Measurements from ENCODE around the gene GPRC5C.

Gene GPRC5C

DNA sequence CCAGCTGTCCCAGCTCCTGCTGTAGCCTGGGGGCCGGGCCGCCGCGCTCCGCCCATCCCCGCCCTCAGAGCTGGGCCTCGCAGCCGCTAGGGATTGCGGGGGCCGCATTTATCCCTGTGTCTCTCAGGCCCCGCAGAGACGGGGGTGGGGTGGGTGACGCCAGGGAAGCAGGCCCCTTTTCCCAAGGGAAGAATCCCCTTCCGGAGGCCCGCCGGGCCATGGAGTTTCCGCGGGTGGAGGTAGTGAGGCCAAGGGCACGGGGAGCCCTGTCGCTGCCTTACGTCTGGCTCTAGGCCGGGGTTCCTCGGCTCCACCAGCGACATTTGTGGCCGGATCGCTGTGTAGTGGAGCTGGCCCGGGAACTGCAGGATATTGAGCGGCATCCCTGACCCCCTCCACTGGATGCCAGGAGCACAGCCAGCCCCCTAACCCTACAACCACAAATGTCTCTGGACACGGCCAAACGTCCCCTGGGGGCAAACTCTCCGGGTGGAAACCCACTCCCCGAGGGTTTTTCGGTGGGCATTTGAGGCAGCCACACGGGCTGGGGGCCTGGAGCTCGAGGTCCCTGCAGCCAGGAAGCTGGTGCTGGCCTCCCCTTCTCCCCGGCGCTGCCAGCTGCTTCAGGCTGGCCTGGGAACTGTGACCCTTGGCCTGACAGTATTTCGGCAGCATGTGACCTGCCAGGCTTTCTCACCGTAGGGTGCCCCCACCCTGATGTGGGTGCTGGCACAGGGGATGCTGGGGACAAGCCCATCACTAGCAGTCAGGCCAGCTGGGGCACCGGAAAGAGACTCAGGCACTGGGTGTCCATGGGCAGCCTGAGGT lies 22.5 kb downstream of the GPRC5C start (continued):
- TF ChIP-seq ZNF155 (tag by site-specific recombination; IDR thresholded peaks at IDR 0.05), result no peak
- TF ChIP-seq, protein P1, sequence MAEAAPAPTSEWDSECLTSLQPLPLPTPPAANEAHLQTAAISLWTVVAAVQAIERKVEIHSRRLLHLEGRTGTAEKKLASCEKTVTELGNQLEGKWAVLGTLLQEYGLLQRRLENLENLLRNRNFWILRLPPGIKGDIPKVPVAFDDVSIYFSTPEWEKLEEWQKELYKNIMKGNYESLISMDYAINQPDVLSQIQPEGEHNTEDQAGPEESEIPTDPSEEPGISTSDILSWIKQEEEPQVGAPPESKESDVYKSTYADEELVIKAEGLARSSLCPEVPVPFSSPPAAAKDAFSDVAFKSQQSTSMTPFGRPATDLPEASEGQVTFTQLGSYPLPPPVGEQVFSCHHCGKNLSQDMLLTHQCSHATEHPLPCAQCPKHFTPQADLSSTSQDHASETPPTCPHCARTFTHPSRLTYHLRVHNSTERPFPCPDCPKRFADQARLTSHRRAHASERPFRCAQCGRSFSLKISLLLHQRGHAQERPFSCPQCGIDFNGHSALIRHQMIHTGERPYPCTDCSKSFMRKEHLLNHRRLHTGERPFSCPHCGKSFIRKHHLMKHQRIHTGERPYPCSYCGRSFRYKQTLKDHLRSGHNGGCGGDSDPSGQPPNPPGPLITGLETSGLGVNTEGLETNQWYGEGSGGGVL (tag by site-specific recombination; IDR thresholded peaks at IDR 0.05), result 0 out of 2 replicates have a peak, but pooled peaks have one; percentile 41
- peak; percentile 63; the same call in 1 of the 2 replicates for TF ChIP-seq ZNF501 (tag by site-specific recombination; IDR thresholded peaks at IDR 0.05)
- peak; percentile 93 for TF ChIP-seq MZF1 (tag by site-specific recombination; IDR thresholded peaks at IDR 0.05; ENCODE audit: borderline replicate concordance)
- peak; percentile 47 for TF ChIP-seq ZBTB26 (tag by site-specific recombination; optimal IDR thresholded peaks at IDR 0.05)
- TF ChIP-seq GFI1B (tag by site-specific recombination; IDR thresholded peaks at IDR 0.05), result no peak
- peak; percentile 97 for TF ChIP-seq ZBTB20 (tag by site-specific recombination; IDR thresholded peaks at IDR 0.05)
- no peak for TF ChIP-seq BCL11B (tag by site-specific recombination; IDR thresholded peaks at IDR 0.05; ENCODE audit: low read depth)
- peak; percentile 74 for TF ChIP-seq SP2 (tag by site-specific recombination; IDR thresholded peaks at IDR 0.05)
- no peak for TF ChIP-seq ZNF426 (tag by site-specific recombination; IDR thresholded peaks at IDR 0.05)
- no peak for TF ChIP-seq ZNF843 (tag by site-specific recombination; IDR thresholded peaks at IDR 0.05)
- TF ChIP-seq, protein P2, sequence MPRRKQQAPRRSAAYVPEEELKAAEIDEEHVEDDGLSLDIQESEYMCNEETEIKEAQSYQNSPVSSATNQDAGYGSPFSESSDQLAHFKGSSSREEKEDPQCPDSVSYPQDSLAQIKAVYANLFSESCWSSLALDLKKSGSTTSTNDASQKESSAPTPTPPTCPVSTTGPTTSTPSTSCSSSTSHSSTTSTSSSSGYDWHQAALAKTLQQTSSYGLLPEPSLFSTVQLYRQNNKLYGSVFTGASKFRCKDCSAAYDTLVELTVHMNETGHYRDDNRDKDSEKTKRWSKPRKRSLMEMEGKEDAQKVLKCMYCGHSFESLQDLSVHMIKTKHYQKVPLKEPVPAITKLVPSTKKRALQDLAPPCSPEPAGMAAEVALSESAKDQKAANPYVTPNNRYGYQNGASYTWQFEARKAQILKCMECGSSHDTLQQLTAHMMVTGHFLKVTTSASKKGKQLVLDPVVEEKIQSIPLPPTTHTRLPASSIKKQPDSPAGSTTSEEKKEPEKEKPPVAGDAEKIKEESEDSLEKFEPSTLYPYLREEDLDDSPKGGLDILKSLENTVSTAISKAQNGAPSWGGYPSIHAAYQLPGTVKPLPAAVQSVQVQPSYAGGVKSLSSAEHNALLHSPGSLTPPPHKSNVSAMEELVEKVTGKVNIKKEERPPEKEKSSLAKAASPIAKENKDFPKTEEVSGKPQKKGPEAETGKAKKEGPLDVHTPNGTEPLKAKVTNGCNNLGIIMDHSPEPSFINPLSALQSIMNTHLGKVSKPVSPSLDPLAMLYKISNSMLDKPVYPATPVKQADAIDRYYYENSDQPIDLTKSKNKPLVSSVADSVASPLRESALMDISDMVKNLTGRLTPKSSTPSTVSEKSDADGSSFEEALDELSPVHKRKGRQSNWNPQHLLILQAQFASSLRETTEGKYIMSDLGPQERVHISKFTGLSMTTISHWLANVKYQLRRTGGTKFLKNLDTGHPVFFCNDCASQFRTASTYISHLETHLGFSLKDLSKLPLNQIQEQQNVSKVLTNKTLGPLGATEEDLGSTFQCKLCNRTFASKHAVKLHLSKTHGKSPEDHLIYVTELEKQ (tag by site-specific recombination; IDR thresholded peaks at IDR 0.05; ENCODE audit: borderline replicate concordance), result no peak
- no peak for TF ChIP-seq ZNF48 (tag by site-specific recombination; IDR thresholded peaks at IDR 0.05)
- peak; percentile 49; the same call in 1 of the 2 replicates for TF ChIP-seq ZNF561 (tag by site-specific recombination; IDR thresholded peaks at IDR 0.05; ENCODE audit: borderline replicate concordance)
- TF ChIP-seq, protein P3, sequence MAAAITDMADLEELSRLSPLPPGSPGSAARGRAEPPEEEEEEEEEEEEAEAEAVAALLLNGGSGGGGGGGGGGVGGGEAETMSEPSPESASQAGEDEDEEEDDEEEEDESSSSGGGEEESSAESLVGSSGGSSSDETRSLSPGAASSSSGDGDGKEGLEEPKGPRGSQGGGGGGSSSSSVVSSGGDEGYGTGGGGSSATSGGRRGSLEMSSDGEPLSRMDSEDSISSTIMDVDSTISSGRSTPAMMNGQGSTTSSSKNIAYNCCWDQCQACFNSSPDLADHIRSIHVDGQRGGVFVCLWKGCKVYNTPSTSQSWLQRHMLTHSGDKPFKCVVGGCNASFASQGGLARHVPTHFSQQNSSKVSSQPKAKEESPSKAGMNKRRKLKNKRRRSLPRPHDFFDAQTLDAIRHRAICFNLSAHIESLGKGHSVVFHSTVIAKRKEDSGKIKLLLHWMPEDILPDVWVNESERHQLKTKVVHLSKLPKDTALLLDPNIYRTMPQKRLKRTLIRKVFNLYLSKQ (tag by site-specific recombination; IDR thresholded peaks at IDR 0.05; ENCODE audit: borderline replicate concordance), result no peak
- TF ChIP-seq ZNF148 (tag by site-specific recombination; IDR thresholded peaks at IDR 0.05; ENCODE audit: borderline replicate concordance), result no peak
- TF ChIP-seq FEZF1 (tag by site-specific recombination; IDR thresholded peaks at IDR 0.05), result no peak
- TF ChIP-seq ZNF174 (tag by site-specific recombination; IDR thresholded peaks at IDR 0.05), result no peak
- no peak for TF ChIP-seq TRIM28 (IDR thresholded peaks at IDR 0.05; ENCODE audit: borderline replicate concordance, low read length)
- TF ChIP-seq ZXDB (tag by site-specific recombination; IDR thresholded peaks at IDR 0.05), result no peak
- no peak for TF ChIP-seq ZNF23 (tag by site-specific recombination; IDR thresholded peaks at IDR 0.05; ENCODE audit: borderline replicate concordance)
- TF ChIP-seq KLF7 (tag by site-specific recombination; IDR thresholded peaks at IDR 0.05; ENCODE audit: borderline replicate concordance), result 0 out of 2 replicates have a peak, but pooled peaks have one; percentile 70
- TF ChIP-seq, protein P4, sequence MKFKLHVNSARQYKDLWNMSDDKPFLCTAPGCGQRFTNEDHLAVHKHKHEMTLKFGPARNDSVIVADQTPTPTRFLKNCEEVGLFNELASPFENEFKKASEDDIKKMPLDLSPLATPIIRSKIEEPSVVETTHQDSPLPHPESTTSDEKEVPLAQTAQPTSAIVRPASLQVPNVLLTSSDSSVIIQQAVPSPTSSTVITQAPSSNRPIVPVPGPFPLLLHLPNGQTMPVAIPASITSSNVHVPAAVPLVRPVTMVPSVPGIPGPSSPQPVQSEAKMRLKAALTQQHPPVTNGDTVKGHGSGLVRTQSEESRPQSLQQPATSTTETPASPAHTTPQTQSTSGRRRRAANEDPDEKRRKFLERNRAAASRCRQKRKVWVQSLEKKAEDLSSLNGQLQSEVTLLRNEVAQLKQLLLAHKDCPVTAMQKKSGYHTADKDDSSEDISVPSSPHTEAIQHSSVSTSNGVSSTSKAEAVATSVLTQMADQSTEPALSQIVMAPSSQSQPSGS (tag by site-specific recombination; IDR thresholded peaks at IDR 0.05; ENCODE audit: low read depth), result no peak; the same call in 1 of the 2 replicates
- TF ChIP-seq ZNF223 (tag by site-specific recombination; IDR thresholded peaks at IDR 0.05), result no peak
- no peak for TF ChIP-seq ZNF664 (tag by site-specific recombination; IDR thresholded peaks at IDR 0.05)
- no peak for TF ChIP-seq ZNF488 (tag by site-specific recombination; IDR thresholded peaks at IDR 0.05)
